IPS-18a (cell line): ENCODE data around the gene HKDC1.

Source experiments
- H3K27ac ChIP-seq: one replicate; pipeline ENCODE4 v1.5.1; 2013; ENCODE audit warnings: low read length
- H3K27me3 ChIP-seq: one replicate; pipeline ENCODE4 v1.6.1; 2013; ENCODE audit warnings: mild to moderate bottlenecking, low read length; ENCODE audit not compliant: control insufficient read depth, insufficient read depth
- H3K36me3 ChIP-seq: one replicate; pipeline ENCODE4 v1.6.1; 2013; ENCODE audit warnings: low read depth, low read length; ENCODE audit not compliant: control insufficient read depth
- H3K4me1 ChIP-seq: one replicate; pipeline ENCODE4 v1.6.1; 2013; ENCODE audit warnings: low read depth, low read length; ENCODE audit not compliant: control insufficient read depth
- H3K4me3 ChIP-seq: one replicate; pipeline ENCODE4 v1.5.1; 2013; ENCODE audit warnings: low read length
- H3K9ac ChIP-seq: one replicate; pipeline ENCODE4 v1.6.1; 2013; ENCODE audit warnings: mild to moderate bottlenecking, low read length, moderate library complexity
- H3K9me3 ChIP-seq: one replicate; pipeline ENCODE4 v1.6.1; 2013; ENCODE audit warnings: low read depth, low read length; ENCODE audit not compliant: control insufficient read depth

Gene HKDC1

DNA sequence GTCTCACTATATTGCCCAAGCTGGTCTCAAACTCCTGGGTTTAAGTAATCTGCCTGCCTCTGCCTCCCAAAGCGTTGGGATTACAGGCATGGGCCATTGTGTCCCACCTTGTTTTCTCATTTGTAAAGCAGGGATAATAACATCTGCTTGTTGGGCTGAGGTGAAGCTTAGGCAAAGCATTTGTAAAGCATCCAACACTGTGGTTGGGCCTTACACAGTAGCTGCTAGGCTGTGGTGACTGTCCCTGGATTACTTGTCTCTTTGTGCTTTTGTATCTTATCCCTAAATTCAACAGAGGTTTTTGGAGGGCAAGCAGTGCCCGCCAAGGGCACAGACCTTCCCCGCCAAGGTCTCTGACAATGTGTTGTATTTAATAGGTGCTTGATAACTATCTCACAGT is 14.3 kb downstream of the HKDC1 start:
- Histone ChIP-seq H3K9me3 (no peaks in the 10 kb centered on the region), H3K27ac (no peak overlapping the region), H3K4me1 (peaks cover 4% of the 10 kb centered on the region), H3K9ac (no peak overlapping the region), H3K27me3 (no peaks in the 10 kb centered on the region), H3K36me3 (no peaks in the 10 kb centered on the region), H3K4me3 (no peak overlapping the region)

GRCh38 chr10:69237528-69238159 is 17.5 kb downstream of the HKDC1 start:
- H3K27ac ChIP-seq: no peak overlapping the region
- no peak overlapping the region for H3K4me3 ChIP-seq

GRCh38 chr10:69239136-69239535 is 19.0 kb downstream of the HKDC1 start:
- no peak overlapping the region for H3K9ac ChIP-seq
- H3K4me1 ChIP-seq: peaks cover 4% of the 10 kb centered on the region

More at GRCh38 chr10:69237528-69238159, 17.5 kb downstream of the HKDC1 start:
- Histone ChIP-seq H3K4me1 (peaks cover 4% of the 10 kb centered on the region), H3K9me3 (no peaks in the 10 kb centered on the region), H3K27me3 (no peaks in the 10 kb centered on the region), H3K9ac (no peak overlapping the region), H3K36me3 (no peaks in the 10 kb centered on the region)

GRCh38 chr10:69239816-69240434 is 19.8 kb downstream of the HKDC1 start:
- Histone ChIP-seq H3K27me3 (no peaks in the 10 kb centered on the region), H3K36me3 (no peaks in the 10 kb centered on the region), H3K4me3 (no peak overlapping the region), H3K9ac (no peak overlapping the region), H3K27ac (no peak overlapping the region), H3K9me3 (no peaks in the 10 kb centered on the region), H3K4me1 (peaks cover 4% of the 10 kb centered on the region)

More at GRCh38 chr10:69239136-69239535, 19.0 kb downstream of the HKDC1 start:
- H3K36me3 ChIP-seq: no peaks in the 10 kb centered on the region
- H3K27me3 ChIP-seq: no peaks in the 10 kb centered on the region
- no peaks in the 10 kb centered on the region for H3K9me3 ChIP-seq
- H3K4me3 ChIP-seq: no peak overlapping the region
- H3K27ac ChIP-seq: no peak overlapping the region

- Histone ChIP-seq H3K4me1 (peaks cover 4% of the 10 kb centered on the region), H3K4me3 (no peak overlapping the region), H3K9ac (no peak overlapping the region), H3K27me3 (no peaks in the 10 kb centered on the region), H3K36me3 (no peaks in the 10 kb centered on the region), H3K9me3 (no peaks in the 10 kb centered on the region), H3K27ac (no peak overlapping the region)
These were observed 20.3 kb downstream of the HKDC1 start for GRCh38 chr10:69240455-69240854.

DNA sequence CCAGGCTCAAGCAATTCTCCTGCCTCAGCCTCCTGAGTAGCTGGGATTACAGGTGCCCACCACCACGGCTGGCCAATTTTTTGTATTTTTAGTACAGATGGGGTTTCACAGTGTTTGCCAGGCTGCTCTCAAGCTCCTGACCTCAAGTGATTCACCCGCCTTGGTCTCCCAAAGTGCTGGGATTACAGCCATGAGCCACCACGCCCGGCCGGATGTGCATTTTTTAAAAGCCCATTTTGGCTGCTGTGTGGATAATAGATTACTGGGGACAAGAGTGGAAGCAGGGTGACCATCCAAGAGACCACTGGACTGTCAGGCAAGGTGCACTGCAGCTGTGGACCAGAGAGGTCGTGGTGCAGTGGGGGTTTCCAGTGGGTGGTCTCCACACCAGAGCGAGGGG is 21.4 kb downstream of the HKDC1 start:
- H3K9ac ChIP-seq: no peak overlapping the region

DNA sequence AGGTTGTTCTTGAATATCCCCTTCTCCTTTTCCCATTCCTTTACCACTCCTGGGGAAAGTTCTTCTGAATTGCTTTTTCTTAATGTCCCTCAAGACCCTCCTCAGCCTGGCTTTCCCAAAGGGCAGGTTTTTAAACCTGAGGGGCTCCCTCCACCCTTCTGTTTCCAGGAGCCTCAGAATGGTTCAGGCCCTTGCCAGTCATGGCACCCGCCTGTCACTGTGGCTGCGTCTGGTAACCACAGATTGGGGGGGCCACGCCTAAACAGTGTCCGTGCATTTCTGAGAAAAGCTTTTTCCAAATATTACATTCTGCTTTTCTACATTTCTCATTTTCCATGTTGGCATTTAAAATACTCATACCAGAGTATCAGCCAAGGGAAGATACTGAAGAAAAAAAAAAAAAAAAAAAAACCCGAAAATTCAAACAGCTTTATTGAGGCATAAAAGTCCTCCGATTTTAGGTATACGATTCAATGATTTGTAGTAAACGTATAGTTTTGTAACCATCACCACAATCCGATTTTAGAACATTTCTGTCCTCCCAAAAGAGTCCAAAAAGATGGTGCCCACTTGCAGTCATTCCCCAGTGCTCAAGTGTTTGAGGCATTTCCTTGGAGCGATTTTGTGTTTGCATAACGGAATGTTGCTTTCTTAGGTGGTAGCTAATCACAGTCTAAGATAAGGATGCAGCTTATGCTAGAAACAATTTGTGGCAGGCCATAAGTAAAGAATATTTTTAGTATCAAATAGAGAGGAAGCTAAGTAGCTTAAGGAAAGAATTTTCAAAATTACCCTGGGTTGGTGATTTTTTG is 22.1 kb downstream of the HKDC1 start:
- Histone ChIP-seq H3K27ac (no peak overlapping the region), H3K4me3 (no peak overlapping the region), H3K9me3 (no peaks in the 10 kb centered on the region), H3K9ac (no peak overlapping the region), H3K27me3 (no peaks in the 10 kb centered on the region), H3K4me1 (peaks cover 4% of the 10 kb centered on the region), H3K36me3 (no peaks in the 10 kb centered on the region)

More for the DNA sequence above, 21.4 kb downstream of the HKDC1 start:
- no peak overlapping the region for H3K4me3 ChIP-seq
- H3K4me1 ChIP-seq: peaks cover 4% of the 10 kb centered on the region
- H3K27me3 ChIP-seq: no peaks in the 10 kb centered on the region
- H3K36me3 ChIP-seq: no peaks in the 10 kb centered on the region
- no peak overlapping the region for H3K27ac ChIP-seq
- H3K9me3 ChIP-seq: no peaks in the 10 kb centered on the region

- Histone ChIP-seq H3K4me1 (peaks cover 3% of the 10 kb centered on the region), H3K9me3 (no peaks in the 10 kb centered on the region), H3K4me3 (no peak overlapping the region), H3K9ac (no peak overlapping the region), H3K27ac (no peak overlapping the region), H3K36me3 (no peaks in the 10 kb centered on the region), H3K27me3 (no peaks in the 10 kb centered on the region)
These were observed 22.7 kb downstream of the HKDC1 start for GRCh38 chr10:69242852-69243212.

GRCh38 chr10:69243817-69244216 is 23.7 kb downstream of the HKDC1 start:
- Histone ChIP-seq H3K9ac (no peak overlapping the region), H3K27ac (no peak overlapping the region), H3K9me3 (no peaks in the 10 kb centered on the region), H3K36me3 (no peaks in the 10 kb centered on the region), H3K4me3 (no peak overlapping the region), H3K4me1 (no peaks in the 10 kb centered on the region), H3K27me3 (no peaks in the 10 kb centered on the region)

- Histone ChIP-seq H3K27me3 (no peaks in the 10 kb centered on the region), H3K9ac (no peak overlapping the region), H3K36me3 (no peaks in the 10 kb centered on the region), H3K4me1 (no peaks in the 10 kb centered on the region), H3K4me3 (no peak overlapping the region), H3K9me3 (no peaks in the 10 kb centered on the region), H3K27ac (no peak overlapping the region)
These were observed 25.9 kb downstream of the HKDC1 start for GRCh38 chr10:69246036-69246435.

DNA sequence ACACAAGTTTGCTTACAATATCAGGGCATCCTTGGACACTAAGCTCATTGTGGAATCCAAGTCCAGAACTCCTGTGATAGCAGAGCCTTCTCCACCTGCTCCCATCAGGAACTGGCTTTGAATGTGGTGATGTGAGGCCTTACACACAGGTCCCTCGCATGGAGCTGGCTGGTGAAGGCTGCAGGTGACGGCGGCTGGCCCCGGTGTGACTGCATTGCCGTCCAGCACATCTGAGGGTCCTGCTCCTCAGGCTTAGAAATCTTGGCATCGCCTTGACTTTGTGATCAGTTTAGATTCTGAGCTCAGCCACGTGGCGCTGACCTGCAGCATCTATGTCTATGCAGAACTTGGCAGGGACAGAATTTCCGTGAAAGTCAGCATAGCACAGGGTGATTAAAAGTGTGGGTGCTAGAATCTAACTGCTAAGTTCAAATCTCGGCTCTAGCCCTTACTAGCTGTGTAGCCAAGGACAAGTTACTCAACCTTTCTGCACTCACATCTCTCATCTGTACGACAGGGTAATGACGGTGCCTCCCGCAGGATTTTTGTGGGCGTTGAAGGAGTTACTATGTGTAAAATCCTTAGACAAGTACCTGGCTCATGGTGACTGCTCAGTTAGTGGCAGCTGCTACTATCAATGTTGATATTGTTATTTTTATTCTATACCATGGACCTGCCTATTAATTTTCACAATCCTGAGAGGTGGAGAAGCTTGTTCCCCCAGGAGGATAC is 26.6 kb downstream of the HKDC1 start:
- no peak overlapping the region for H3K9ac ChIP-seq
- H3K4me3 ChIP-seq: no peak overlapping the region
- no peaks in the 10 kb centered on the region for H3K36me3 ChIP-seq
- H3K27me3 ChIP-seq: no peaks in the 10 kb centered on the region
- H3K27ac ChIP-seq: no peak overlapping the region
- no peaks in the 10 kb centered on the region for H3K9me3 ChIP-seq
- no peaks in the 10 kb centered on the region for H3K4me1 ChIP-seq
